HepG2 (cell line): ENCODE measurements around the gene BZW1. TPM values are rescaled to one million over a fixed set of nuclear protein-coding genes. Genes with fewer than 3 reads are reported as not detected.

ENCODE experiments used
- ATAC-seq: fragments of 200-7000 bp; cut with Tn5 transposase; 3 replicates; pipeline ENCODE4 v1.9.1; 2020; ENCODE audit warnings: mild to moderate bottlenecking, moderate library complexity
- BruUV-seq: library from RNA; stranded (reverse); fragments of 400-500 nt; replicated peaks from 2 replicates; lab custom pipeline; 2021; lab: Mats Ljungman, UMichigan
- CTCF ChIA-PET: fragments of 300-600 bp; formaldehyde crosslinking; extraction: SDS; loops from one replicate; lab custom pipeline; 2021; ENCODE audit warnings: low total read pairs, inconsistent platforms, low intra/inter-chr PET ratio; lab: Yijun Ruan, JAX
- POLR2A ChIA-PET: fragments of 350-600 bp; sonication (Branson Sonifier 250); formaldehyde crosslinking; loops from one replicate; lab custom pipeline; 2020; ENCODE audit warnings: antibody characterized with exemption, inconsistent platforms; lab: Yijun Ruan, JAX
- DNase-seq: peaks from one replicate; pipeline ENCODE4 v3.0.0-alpha.2; 2015; ENCODE audit warnings: low spot score
- FAIRE-seq: peaks from 3 replicates; lab custom pipeline; 2011; peaks lifted over from hg19 to GRCh38; lab: Jason Lieb, UNC
- H2AFZ ChIP-seq: one replicate; pipeline ENCODE4 v1.6.1; 2011; ENCODE audit warnings: low read length, inconsistent platforms
- H3K27ac ChIP-seq: fragments of 300-600 bp; 3 replicates; pipeline ENCODE4 v1.8.0; 2011; ENCODE audit warnings: mixed run types, mild to moderate bottlenecking, mixed read lengths, low read length, inconsistent platforms; ENCODE audit not compliant: insufficient read depth; ENCODE audit errors: extremely low read length
- H3K27me3 ChIP-seq, 2 experiments: fragments of 200-600 bp in 1 of 2; 2 replicates in 1 of 2; 3 replicates in 1 of 2; pipeline versions ENCODE4 v1.6.0 to v1.8.0; 2011; ENCODE audit warnings: low read length in 2 of 2, mild to moderate bottlenecking in 2 of 2, moderate library complexity in 2 of 2, inconsistent platforms in 1 of 2; ENCODE audit not compliant: insufficient read depth in 2 of 2, control insufficient read depth in 1 of 2
- H3K36me3 ChIP-seq, 2 experiments: fragments of 200-600 bp in 1 of 2; replicated peaks in 1 of 2; 2 replicates in 1 of 2; 3 replicates in 1 of 2; pipeline versions ENCODE4 v1.5.1 to v1.8.0; 2011; ENCODE audit warnings: low read length in 2 of 2, inconsistent platforms in 1 of 2; ENCODE audit not compliant: insufficient read depth in 2 of 2, control insufficient read depth in 1 of 2
- H3K4me1 ChIP-seq: 2 replicates; pipeline ENCODE4 v1.5.1; 2012; ENCODE audit warnings: low read length, inconsistent platforms; ENCODE audit not compliant: insufficient read depth
- H3K4me2 ChIP-seq: 2 replicates; pipeline ENCODE4 v1.6.0; 2011; ENCODE audit warnings: low read depth, low read length, inconsistent platforms
- H3K4me3 ChIP-seq, 3 experiments: fragments of 200-600 bp in 1 of 3; sonication (generic), shearing (Covaris generic) in 1 of 3; replicated peaks in 1 of 3; 2 replicates each; pipeline ENCODE4 v1.5.1; 2011 to 2016; ENCODE audit warnings: low read length in 3 of 3, inconsistent platforms in 2 of 3, low read depth in 2 of 3, mild to moderate bottlenecking in 2 of 3, control low read depth in 1 of 3, mixed read lengths in 1 of 3; ENCODE audit not compliant: insufficient read depth in 1 of 3
- H3K79me2 ChIP-seq: one replicate; pipeline ENCODE4 v1.6.1; 2011; ENCODE audit warnings: low read length, inconsistent platforms; ENCODE audit not compliant: insufficient read depth
- H3K9ac ChIP-seq: 2 replicates; pipeline ENCODE4 v1.6.0; 2011; ENCODE audit warnings: mild to moderate bottlenecking, low read depth, low read length, inconsistent platforms; ENCODE audit not compliant: insufficient read depth
- H3K9me3 ChIP-seq: 2 replicates; pipeline ENCODE4 v1.5.1; 2012; ENCODE audit warnings: mild to moderate bottlenecking, low read length
- H4K20me1 ChIP-seq: 2 replicates; pipeline ENCODE4 v1.6.0; 2011; ENCODE audit warnings: inconsistent platforms, mild to moderate bottlenecking, low read length, moderate library complexity; ENCODE audit not compliant: insufficient read depth
- CBFB ChIP-seq: sonication (generic); formaldehyde crosslinking; IDR thresholded peaks from 2 replicates; pipeline ENCODE4 v1.4.0; 2020; ENCODE audit warnings: missing genetic modification reagents
- FOXP1 ChIP-seq, 2 experiments: fragments of 450-650 bp in 1 of 2; IDR thresholded peaks; 2 replicates each; pipeline ENCODE4 v1.6.1; 2017 to 2018; ENCODE audit warnings: antibody characterized with exemption in 1 of 2
- HMG20A ChIP-seq: IDR thresholded peaks from 2 replicates; pipeline ENCODE4 v1.6.1; 2016; ENCODE audit warnings: borderline replicate concordance
- HMGXB3 ChIP-seq: sonication (generic); formaldehyde crosslinking; IDR thresholded peaks from 2 replicates; pipeline ENCODE4 v1.4.0; 2020; ENCODE audit warnings: missing genetic modification reagents, borderline replicate concordance
- PPARG ChIP-seq: conservative IDR thresholded peaks from 2 replicates; pipeline ENCODE4 v1.6.1; 2016; ENCODE audit warnings: missing biosample characterization, missing genetic modification reagents
- PTBP1 ChIP-seq: fragments of 200-400 bp; formaldehyde crosslinking; IDR thresholded peaks from 2 replicates; pipeline ENCODE4 v1.6.1; 2018; ENCODE audit warnings: low read length, low read depth; ENCODE audit not compliant: poor library complexity, severe bottlenecking
- TBX2 ChIP-seq: sonication (generic); formaldehyde crosslinking; IDR thresholded peaks from 2 replicates; pipeline ENCODE4 v1.5.0; 2020; ENCODE audit warnings: missing genetic modification reagents, mild to moderate bottlenecking, borderline replicate concordance
- TRIM24 ChIP-seq: sonication (generic); formaldehyde crosslinking; IDR thresholded peaks from 2 replicates; pipeline ENCODE4 v1.8.0; 2022; ENCODE audit warnings: mild to moderate bottlenecking, missing genetic modification reagents
- WIZ ChIP-seq: sonication (generic); formaldehyde crosslinking; IDR thresholded peaks from 2 replicates; pipeline ENCODE4 v1.5.1; 2020; ENCODE audit warnings: mild to moderate bottlenecking, missing genetic modification reagents
- ZNF335 ChIP-seq: sonication (generic); formaldehyde crosslinking; IDR thresholded peaks from 2 replicates; pipeline ENCODE4 v1.4.0; 2020; ENCODE audit warnings: missing genetic modification reagents
- ZNF563 ChIP-seq: sonication (generic); formaldehyde crosslinking; IDR thresholded peaks from 2 replicates; pipeline ENCODE4 v1.8.0; 2022; ENCODE audit warnings: mild to moderate bottlenecking, moderate library complexity, missing genetic modification reagents
- ZNF598 ChIP-seq: sonication (generic); formaldehyde crosslinking; IDR thresholded peaks from 2 replicates; pipeline ENCODE4 v1.5.1; 2020; ENCODE audit warnings: mild to moderate bottlenecking, missing genetic modification reagents, borderline replicate concordance
- ZNF770 ChIP-seq: sonication (generic); formaldehyde crosslinking; IDR thresholded peaks from 2 replicates; pipeline ENCODE4 v1.5.0; 2020; ENCODE audit warnings: mild to moderate bottlenecking, missing genetic modification reagents
- ZSCAN30 ChIP-seq: sonication (generic); formaldehyde crosslinking; IDR thresholded peaks from 2 replicates; pipeline ENCODE4 v1.5.0; 2020; ENCODE audit warnings: mild to moderate bottlenecking, missing genetic modification reagents
- WGBS: methylation state at CpG from one replicate; pipeline ENCODE4 v1.1.6; 2017; ENCODE audit warnings: low lambda C conversion rate; 5-methylcytosine and 5-hydroxymethylcytosine counted together
- in situ Hi-C: cut with HindIII; loops from 2 replicates; pipeline ENCODE4 v1.10.0; 2017; ENCODE audit warnings: low pct_unique_long_range_greater_than_20kb; ENCODE audit not compliant: extremely low pct_ligation_motif_present
- intact Hi-C: fragments of 100-400 bp; cut with micrococcal nuclease; formaldehyde crosslinking; loops from one replicate; pipeline ENCODE4 v1.10.0; 2022; ENCODE audit not compliant: unreplicated experiment
- polyA plus RNA-seq, 8 experiments: library from polyadenylated mRNA; depleted of rRNA in 3 of 8; stranded (reverse) in 7 of 8; unstranded in 1 of 8; fragments of >200 nt; fragmentation: Illumina TruSeq in 4 of 8; extraction: Trizol in 4 of 8; gene quantifications; 2 replicates each; pipeline versions ENCODE4 v1.2.1 to v1.2.3, GENCODE V29; 2011 to 2016; ENCODE audit warnings: low read depth in 4 of 8, missing spikeins in 1 of 8, mixed read lengths in 1 of 8; ENCODE audit not compliant: insufficient read depth in 1 of 8
- total RNA-seq, 5 experiments: library from RNA; depleted of rRNA; stranded (reverse); fragments of >200 nt; fragmentation: Illumina TruSeq; extraction: Trizol; gene quantifications; 2 replicates each; pipeline ENCODE4 v1.2.3, GENCODE V29; 2016; ENCODE audit warnings: low read depth in 1 of 5

Gene BZW1
- total and polyA plus RNA-seq, 2 of the 13 experiments (the other 11 are each of a cell fraction or from before 2014, with no cell fraction given), result 106 to 384 TPM

- TF ChIP-seq ZSCAN30 (CRISPR knock-in tag), result no peak
- TF ChIP-seq FOXP1 (IDR thresholded peaks at IDR 0.05), result no peak
- 0 out of 2 replicates have a peak, but pooled peaks have one; percentile 28 for TF ChIP-seq FOXP1 (CRISPR knock-in tag; IDR thresholded peaks at IDR 0.05)
- TF ChIP-seq ZNF563 (CRISPR knock-in tag), result no peak
- TF ChIP-seq HMGXB3, result no peak
- 0 out of 2 replicates have a peak, but pooled peaks have one; percentile 12 for TF ChIP-seq HMG20A (CRISPR knock-in tag)
- no peak for TF ChIP-seq TBX2
- TF ChIP-seq PPARG (CRISPR knock-in tag), result no peak
- TF ChIP-seq, all 625 proteins: peak for 5
Measured at GRCh38 chr2:200786423-200786822, 25.3 kb upstream of the BZW1 start (continued).

- CTCF ChIA-PET, result no interaction called here
- H3K27ac ChIP-seq, result no peak overlapping the region
- TF ChIP-seq ZNF598 (no peak), PTBP1 (no peak), CBFB (no peak), TRIM24 (CRISPR knock-in tag) (no peak), ZNF770 (CRISPR knock-in tag) (no peak), ZNF335 (CRISPR knock-in tag) (no peak), WIZ (CRISPR knock-in tag) (no peak)
Measured at GRCh38 chr2:200786826-200787225, 24.9 kb upstream of the BZW1 start.

More at GRCh38 chr2:200786826-200787225, 24.9 kb upstream of the BZW1 start:
- Histone ChIP-seq H3K9ac (no peak overlapping the region), H3K4me3 (no peak overlapping the region), H3K4me1 (peaks cover 8% of the 10 kb centered on the region), H3K27me3 (peaks cover 2 to 3% of the 10 kb centered on the region in 2 experiments; a peak in 2 of 5 replicates), H3K4me2 (no peak overlapping the region), H4K20me1 (no peaks in the 10 kb centered on the region), H3K36me3 (no peaks in the 10 kb centered on the region), H2AFZ (no peak overlapping the region), H3K79me2 (no peaks in the 10 kb centered on the region), H3K9me3 (no peaks in the 10 kb centered on the region)
- BruUV-seq, result no TSS peak
- ATAC-seq (no peak), FAIRE-seq (no peak), DNase-seq (no peak)
- intact Hi-C loops (no loop called here), in situ Hi-C loops (no loop called here)
- WGBS, result 33% methylated on average over 3 of the region's 3 CpGs
- POLR2A ChIA-PET, result interaction anchor here (1.6 kb wide), 1 partner anchor 11 kb away, joined by 3 read pairs; no protein-coding TSS in a partner anchor
